Stimulated activated CD8-positive, alpha-beta memory T cell treated with anti-CD3 and anti-CD28 coated beads, Interleukin-7, amount 100 ng/mL, for 48 hours (primary cell): ENCODE data around the gene VAV3.

Source experiments
- DNase-seq, 2 donors: peaks; one replicate each; pipeline ENCODE4 v3.0.0-alpha.2; 2020; ENCODE audit warnings: low read depth in 1 of 2; ENCODE audit errors: extremely low read depth in 1 of 2

Gene VAV3

GRCh38 chr1:107975851-107976250 is 10.9 kb upstream of the VAV3 start:
- DNase-seq, result no peak

- DNase-seq, result no peak
These were observed 9.1 kb upstream of the VAV3 start for GRCh38 chr1:107974090-107974489.

GRCh38 chr1:107972391-107973180 is 7.6 kb upstream of the VAV3 start:
- no peak for DNase-seq

- DNase-seq, result no peak
These were observed 1.6 kb upstream of the VAV3 start for GRCh38 chr1:107966550-107966949.

- no peak for DNase-seq
These were observed 457 bp downstream of the VAV3 start for GRCh38 chr1:107964336-107965109.

- peak in 1 of 2 donors; percentile 29 for DNase-seq
These were observed 1.2 kb downstream of the VAV3 start for GRCh38 chr1:107963601-107964335.

GRCh38 chr1:107963008-107963407 is 2.0 kb downstream of the VAV3 start:
- no peak for DNase-seq

- no peak for DNase-seq
These were observed 10.1 kb downstream of the VAV3 start for GRCh38 chr1:107954719-107955415.

- DNase-seq, result no peak
These were observed 10.9 kb downstream of the VAV3 start for GRCh38 chr1:107954126-107954525.

GRCh38 chr1:107953556-107953955 is 11.4 kb downstream of the VAV3 start:
- no peak for DNase-seq

GRCh38 chr1:107952989-107953388 is 12.0 kb downstream of the VAV3 start:
- no peak for DNase-seq

- no peak for DNase-seq
These were observed 14.5 kb downstream of the VAV3 start for GRCh38 chr1:107950464-107950863.

GRCh38 chr1:107949467-107950253 is 15.3 kb downstream of the VAV3 start:
- no peak for DNase-seq

GRCh38 chr1:107946794-107947193 is 18.2 kb downstream of the VAV3 start:
- DNase-seq, result no peak

GRCh38 chr1:107943694-107944093 is 21.3 kb downstream of the VAV3 start:
- no peak for DNase-seq

- DNase-seq, result no peak
These were observed 22.2 kb downstream of the VAV3 start for GRCh38 chr1:107942814-107943213.

GRCh38 chr1:107941531-107941930 is 23.4 kb downstream of the VAV3 start:
- no peak for DNase-seq

GRCh38 chr1:107941123-107941522 is 23.9 kb downstream of the VAV3 start:
- DNase-seq, result no peak

- no peak for DNase-seq
These were observed 24.3 kb downstream of the VAV3 start for GRCh38 chr1:107940701-107941100.

GRCh38 chr1:107940017-107940577 is 24.9 kb downstream of the VAV3 start:
- no peak for DNase-seq
